HG03025 (cell line): ENCODE data around the gene LEMD2.

ENCODE experiments used
- ATAC-seq: cut with Tn5 transposase; IDR thresholded peaks from one replicate; pipeline ENCODE4 v1.9.1; 2021; ENCODE audit warnings: mild to moderate bottlenecking, moderate library complexity; ENCODE audit not compliant: unreplicated experiment, low FRiP score

Gene LEMD2

GRCh38 chr6:33797626-33798342, 8.9 kb upstream of the LEMD2 start:
- no peak for ATAC-seq

- no peak for ATAC-seq
Measured at GRCh38 chr6:33794910-33795623, 6.1 kb upstream of the LEMD2 start.

- ATAC-seq, result no peak
Measured at GRCh38 chr6:33792981-33793380, 4.1 kb upstream of the LEMD2 start.

- ATAC-seq, result no peak
Measured at GRCh38 chr6:33791620-33792019, 2.7 kb upstream of the LEMD2 start.

GRCh38 chr6:33790910-33791309, 2.0 kb upstream of the LEMD2 start:
- ATAC-seq, result no peak

GRCh38 chr6:33790379-33790778, 1.4 kb upstream of the LEMD2 start:
- ATAC-seq, result no peak

- no peak for ATAC-seq
Measured at GRCh38 chr6:33789550-33789895, 593 bp upstream of the LEMD2 start.

- peak; percentile 40 for ATAC-seq
Measured at GRCh38 chr6:33787954-33788693, 806 bp downstream of the LEMD2 start.

- no peak for ATAC-seq
Measured at GRCh38 chr6:33787346-33787953, 1.5 kb downstream of the LEMD2 start.

- no peak for ATAC-seq
Measured at GRCh38 chr6:33786736-33787135, 2.2 kb downstream of the LEMD2 start.

GRCh38 chr6:33785778-33786177, 3.2 kb downstream of the LEMD2 start:
- no peak for ATAC-seq

GRCh38 chr6:33784787-33785186, 4.1 kb downstream of the LEMD2 start:
- ATAC-seq, result no peak

GRCh38 chr6:33783781-33784520, 5.0 kb downstream of the LEMD2 start:
- ATAC-seq, result no peak

- ATAC-seq, result no peak
Measured at GRCh38 chr6:33782561-33782960, 6.4 kb downstream of the LEMD2 start.

- ATAC-seq, result no peak
Measured at GRCh38 chr6:33781131-33781975, 7.6 kb downstream of the LEMD2 start.

- no peak for ATAC-seq
Measured at GRCh38 chr6:33779895-33780294, 9.0 kb downstream of the LEMD2 start.

GRCh38 chr6:33779290-33779689, 9.6 kb downstream of the LEMD2 start:
- ATAC-seq, result no peak

- no peak for ATAC-seq
Measured at GRCh38 chr6:33778444-33779121, 10.3 kb downstream of the LEMD2 start.
